ENCODE measurements around the gene RAE1. TPM values are rescaled to one million over a fixed set of nuclear protein-coding genes. Genes with fewer than 3 reads are reported as not detected.

RAE1 gene
- total and polyA plus RNA-seq, 2 donors (not counting 3 experiments of a cell fraction or from before 2014, with no cell fraction given) = 34.1 to 55.8 TPM

- no peaks in the 10 kb centered on the region for H3K79me2 ChIP-seq (ENCODE audit: control insufficient read depth, insufficient read depth, low read length)
- H3K9me1 ChIP-seq (replicated peaks; ENCODE audit: control insufficient read depth, extremely low read depth, insufficient read depth, low read length) = no peaks in the 10 kb centered on the region
- TF ChIP-seq JUN (IDR thresholded peaks at IDR 0.05; ENCODE audit: borderline replicate concordance, insufficient read depth, insufficient read length, low read depth) (no peak), POLR2AphosphoS5 (IDR thresholded peaks at IDR 0.05; ENCODE audit: insufficient read depth, low read depth, low read length) (no peak), FOS (IDR thresholded peaks at IDR 0.05; ENCODE audit: borderline replicate concordance, insufficient read depth, low read length) (no peak), POLR2A (IDR thresholded peaks at IDR 0.05; ENCODE audit: low read depth, low read length) (no peak), CTCF (IDR thresholded peaks at IDR 0.05; ENCODE audit: extremely low read depth in 1 of 2, insufficient read depth in 1 of 2, low read depth in 1 of 2, low read length in 2 of 2) (no peak)
- no peak overlapping the region for H3K27ac ChIP-seq (ENCODE audit: insufficient read depth, low read depth, low read length)
- no peaks in the 10 kb centered on the region for H3K9me3 ChIP-seq (replicated peaks; ENCODE audit: control insufficient read depth, insufficient read depth, low read length)
- dilution Hi-C loops (cut with MboI; ENCODE audit: extremely low pct_ligation_motif_present, low sequenced_read_pairs) = no loop called here
- intact Hi-C loops (cut with micrococcal nuclease) = no loop called here
- H4K20me1 ChIP-seq (replicated peaks; ENCODE audit: control insufficient read depth, extremely low read depth, insufficient read depth, low read length) = no peaks in the 10 kb centered on the region
- ChIA-PET CTCF (no interaction called here), POLR2A (no interaction called here)
- no peak overlapping the region for H3K4me2 ChIP-seq (ENCODE audit: insufficient read depth, low read length)
- no peak overlapping the region for H3K4me3 ChIP-seq (replicated peaks in 1 of 3; ENCODE audit: insufficient read depth in 1 of 3, low read depth in 1 of 3, low read length in 3 of 3)
- no TSS peak for BruUV-seq (replicated peaks)
- DNase-seq (ENCODE audit: low read depth, low spot score) (no peak), FAIRE-seq (no peak)
- peaks cover 0 to 20% of the 10 kb centered on the region in 2 experiments for H3K36me3 ChIP-seq (ENCODE audit: control insufficient read depth in 2 of 2, extremely low read depth in 1 of 2, insufficient read depth in 2 of 2, low read length in 2 of 2)
- no peaks in the 10 kb centered on the region for H3K4me1 ChIP-seq (ENCODE audit: control insufficient read depth, extremely low read depth, insufficient read depth, low read length)
- no peak overlapping the region for H2AFZ ChIP-seq (ENCODE audit: low read depth, low read length)
- no peaks in the 10 kb centered on the region for H3K27me3 ChIP-seq (ENCODE audit: control insufficient read depth in 2 of 2, insufficient read depth in 2 of 2, low read length in 2 of 2)
- no peak overlapping the region for H3K9ac ChIP-seq (replicated peaks; ENCODE audit: extremely low read depth, insufficient read depth, low read length)
Observed at GRCh38 chr20:57409672-57410397, 58.8 kb downstream of the RAE1 start.
